ENCODE results near the gene GADD45B.

Gene GADD45B

DNA sequence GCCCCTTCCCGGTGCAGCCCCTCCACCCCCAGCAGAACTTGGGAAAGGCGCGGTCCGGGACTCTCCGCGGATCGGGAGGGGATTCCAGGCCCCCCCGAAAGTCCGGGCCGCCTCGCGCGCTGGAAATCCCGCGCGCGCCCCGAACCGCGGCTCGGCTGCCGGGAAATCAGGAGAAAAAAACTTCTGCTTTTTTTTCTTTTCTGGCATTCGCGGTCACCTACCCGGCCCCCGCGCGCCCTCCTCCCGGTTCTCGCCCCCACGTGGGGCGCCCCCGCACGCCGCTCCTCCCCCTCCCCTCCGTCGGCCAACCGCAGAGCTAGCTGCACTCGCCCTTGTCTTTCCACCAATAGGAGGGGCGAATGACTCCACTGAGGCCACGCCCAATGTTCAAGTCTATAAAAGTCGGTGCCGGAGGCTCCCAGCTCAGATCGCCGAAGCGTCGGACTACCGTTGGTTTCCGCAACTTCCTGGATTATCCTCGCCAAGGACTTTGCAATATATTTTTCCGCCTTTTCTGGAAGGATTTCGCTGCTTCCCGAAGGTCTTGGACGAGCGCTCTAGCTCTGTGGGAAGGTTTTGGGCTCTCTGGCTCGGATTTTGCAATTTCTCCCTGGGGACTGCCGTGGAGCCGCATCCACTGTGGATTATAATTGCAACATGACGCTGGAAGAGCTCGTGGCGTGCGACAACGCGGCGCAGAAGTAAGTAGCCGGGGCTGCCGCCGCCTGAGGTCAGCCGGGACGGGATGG is at the start of gene GADD45B:
GADD45B (plus strand) TSS at position 426 of the 749 bp plus-strand sequence; CDS start at position 658, 232 bp downstream.
- DNase-seq (ENCODE audit: low read depth in 2 of 2), result peak; percentile 95 to 97

DNA sequence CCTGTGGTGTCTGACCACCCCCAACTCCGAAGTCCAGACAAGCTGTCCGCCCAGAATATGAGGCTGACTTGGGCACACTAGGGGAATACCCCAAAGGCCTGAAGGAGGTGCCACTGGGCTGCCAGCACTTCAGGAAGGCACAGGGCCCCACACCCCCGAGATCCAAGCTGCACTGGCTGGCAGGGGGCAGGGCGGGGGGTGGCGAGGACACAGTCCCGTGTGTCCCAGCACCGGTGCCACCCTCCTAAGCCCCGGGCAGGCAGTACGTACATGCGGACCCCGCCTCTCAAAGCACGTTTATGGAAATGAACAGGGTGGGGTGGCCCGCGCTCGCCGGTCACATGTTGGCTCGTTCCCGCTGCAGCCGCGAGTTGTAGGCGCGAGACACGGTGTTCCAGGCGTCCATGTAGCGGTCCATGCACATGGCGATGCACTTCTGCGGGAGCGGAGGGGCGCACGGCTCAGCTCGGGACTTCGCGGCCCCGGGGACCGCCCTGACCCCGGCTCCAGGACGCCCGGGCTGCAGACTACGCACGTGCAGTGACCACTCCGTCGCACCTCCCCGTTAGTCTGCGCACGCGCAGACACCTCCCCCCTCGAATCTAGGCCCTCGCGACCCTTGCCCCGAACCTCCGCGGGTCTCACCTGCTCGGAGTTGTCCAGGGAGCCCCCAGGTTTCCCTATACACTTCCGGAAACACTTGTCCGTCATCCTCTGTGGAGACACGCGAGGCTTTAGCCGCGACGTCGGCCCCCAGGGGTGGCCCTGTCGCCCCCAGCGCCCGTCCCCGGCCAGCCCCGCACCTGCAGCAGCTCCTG is 49.1 kb upstream of the GADD45B start:
- peak in 1 of 2 donors; percentile 7 for DNase-seq (ENCODE audit: low read depth in 2 of 2)

- DNase-seq (ENCODE audit: low read depth in 2 of 2), result peak; percentile 90 to 91
These were observed 48.3 kb upstream of the GADD45B start, which contains the start of gene TIMM13 for GRCh38 chr19:2427429-2428320. Gene TIMM13, minus strand, starts transcription at chr19:2427586. Its CDS starts 53 bp downstream, at chr19:2427533.

DNA sequence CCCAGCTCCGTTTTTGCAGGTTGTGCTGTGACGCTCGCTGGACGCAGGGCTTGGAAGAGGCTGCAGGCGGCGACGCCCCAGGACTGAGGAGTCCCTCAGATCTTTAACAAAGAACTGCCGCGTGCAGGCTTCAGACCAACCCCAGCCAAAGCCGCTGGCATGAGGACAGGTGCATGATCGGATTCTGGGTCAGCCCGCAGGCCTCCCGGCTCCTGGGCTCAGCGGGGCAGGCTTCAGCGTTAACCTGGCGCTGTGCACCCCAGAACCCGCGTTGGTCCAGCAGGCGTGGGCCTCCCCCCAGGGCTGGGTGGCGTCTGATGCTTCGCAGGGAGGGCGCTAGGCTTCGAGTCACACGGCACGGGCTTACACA is 47.6 kb upstream of the GADD45B start:
- DNase-seq (ENCODE audit: low read depth in 2 of 2), result no peak

- DNase-seq (ENCODE audit: low read depth in 2 of 2), result no peak
These were observed 46.9 kb upstream of the GADD45B start for GRCh38 chr19:2428756-2429711.

GRCh38 chr19:2429917-2430535 is 45.9 kb upstream of the GADD45B start:
- no peak for DNase-seq (ENCODE audit: low read depth in 2 of 2)

GRCh38 chr19:2431318-2432055 is 44.4 kb upstream of the GADD45B start:
- DNase-seq (ENCODE audit: low read depth in 2 of 2), result no peak

GRCh38 chr19:2432131-2432848 is 43.6 kb upstream of the GADD45B start:
- no peak for DNase-seq (ENCODE audit: low read depth in 2 of 2)

DNA sequence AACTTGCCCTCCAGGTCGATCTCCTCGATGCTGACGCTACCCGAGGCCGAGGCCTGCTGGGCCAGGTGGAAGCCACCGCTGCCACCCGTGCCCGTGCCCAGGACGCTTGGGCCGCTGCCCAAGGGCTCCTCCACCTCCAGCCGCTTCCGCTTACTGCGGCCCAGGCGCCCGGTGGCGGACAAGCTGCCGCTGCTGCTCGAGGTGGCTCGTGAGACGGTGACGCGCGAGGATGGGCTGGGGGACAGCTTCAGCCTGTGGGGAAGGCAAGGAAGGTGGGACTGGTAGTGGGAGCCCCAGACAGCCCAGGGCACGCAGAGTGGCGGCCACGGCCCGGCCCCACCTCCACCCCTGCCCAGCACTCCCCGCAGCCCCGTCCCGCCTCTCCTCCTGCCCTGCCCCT is 42.1 kb upstream of the GADD45B start:
- DNase-seq (ENCODE audit: low read depth in 2 of 2), result no peak

GRCh38 chr19:2434267-2434666 is 41.7 kb upstream of the GADD45B start:
- no peak for DNase-seq (ENCODE audit: low read depth in 2 of 2)

DNA sequence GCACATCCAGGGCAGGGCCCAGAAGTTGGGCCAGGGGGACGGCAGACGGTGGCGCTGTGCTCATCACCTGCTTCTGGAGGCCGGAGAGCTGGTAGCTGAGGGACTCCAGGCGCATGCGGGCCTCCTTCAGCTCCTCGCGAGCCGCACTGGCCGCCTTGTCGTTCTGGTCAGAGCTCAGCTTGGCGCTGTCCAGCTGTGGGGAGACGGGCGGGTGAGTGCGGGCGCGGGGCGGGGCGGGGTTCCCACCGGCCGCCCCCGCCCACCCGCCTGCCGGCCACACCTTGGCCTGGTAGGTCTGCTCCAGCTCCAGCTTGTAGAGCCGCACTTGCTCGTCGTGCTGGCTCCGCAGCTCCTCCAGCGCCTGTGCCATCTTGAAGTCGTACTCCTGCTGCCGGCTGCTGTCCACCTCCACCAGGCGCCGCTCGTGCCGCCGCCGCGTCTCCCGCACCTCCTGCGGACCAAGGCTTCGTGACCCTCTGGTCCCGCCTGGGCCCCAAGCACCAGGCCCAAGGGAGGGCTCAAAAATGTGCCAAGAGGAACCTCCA is 41.1 kb upstream of the GADD45B start:
- DNase-seq (ENCODE audit: low read depth in 2 of 2), result no peak

DNA sequence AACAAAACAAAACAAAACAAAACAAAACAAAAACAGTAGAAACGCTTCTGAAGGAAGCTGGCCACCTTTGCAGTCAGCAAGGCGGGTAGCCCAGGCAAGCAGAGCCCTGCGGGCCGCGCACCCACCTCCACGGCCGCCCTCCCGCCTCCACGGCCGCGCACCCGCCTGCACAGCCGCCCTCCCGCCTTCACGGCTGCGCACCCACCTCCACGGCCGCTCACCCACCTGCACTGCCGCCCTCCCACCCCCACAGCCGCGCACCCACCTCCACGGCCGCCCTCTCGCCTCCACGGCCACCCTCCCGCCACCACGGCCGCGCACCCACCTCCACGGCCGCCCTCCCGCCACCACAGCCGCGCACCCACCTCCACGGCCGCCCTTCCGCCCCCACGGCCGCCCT is 39.5 kb upstream of the GADD45B start:
- DNase-seq (ENCODE audit: low read depth in 2 of 2), result no peak

DNA sequence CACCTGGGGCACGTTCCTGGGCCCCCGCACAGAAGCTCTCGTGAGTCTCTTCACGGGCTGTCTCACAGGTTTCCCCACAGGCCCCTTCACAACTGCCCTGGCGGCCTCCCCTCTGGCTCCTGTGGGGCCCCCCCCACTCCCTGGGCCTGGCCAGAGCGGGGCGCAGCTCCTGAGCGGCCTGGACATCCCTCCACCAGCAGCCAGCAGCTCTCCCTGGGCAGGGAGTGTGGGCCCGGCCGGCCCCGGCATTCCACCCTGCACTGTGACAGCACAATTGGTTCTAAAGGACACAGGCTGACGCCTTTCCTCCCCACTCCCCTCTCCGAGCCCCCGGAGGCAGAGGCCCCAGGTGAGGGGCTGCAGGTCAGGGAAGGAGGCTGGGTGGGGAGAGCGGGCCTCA is 39.0 kb upstream of the GADD45B start:
- no peak for DNase-seq (ENCODE audit: low read depth in 2 of 2)

DNA sequence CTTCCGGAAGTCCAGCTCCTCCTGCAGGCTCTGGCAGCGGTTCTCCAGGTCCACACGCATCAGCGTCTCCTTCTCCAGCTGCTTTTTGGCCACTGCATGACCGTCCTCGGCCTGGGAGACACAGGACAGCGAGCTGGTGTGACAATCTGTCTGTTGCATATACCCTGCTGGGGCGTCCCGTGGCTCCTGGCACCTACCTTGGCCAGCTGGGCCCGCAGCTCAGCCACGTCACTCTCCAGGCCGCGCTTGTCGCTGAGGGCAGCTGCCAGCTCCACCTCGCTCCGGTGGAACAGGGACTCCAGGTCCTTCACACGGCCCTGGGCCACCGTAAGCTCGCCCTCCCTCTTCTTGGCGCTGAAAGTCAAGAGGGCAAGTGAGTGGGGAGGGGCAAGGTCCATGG is 37.7 kb upstream of the GADD45B start:
- no peak for DNase-seq (ENCODE audit: low read depth in 2 of 2)

- DNase-seq (ENCODE audit: low read depth in 2 of 2), result no peak
These were observed 35.4 kb upstream of the GADD45B start for GRCh38 chr19:2440515-2440914.

- no peak for DNase-seq (ENCODE audit: low read depth in 2 of 2)
These were observed 34.7 kb upstream of the GADD45B start for GRCh38 chr19:2441096-2441752.

DNA sequence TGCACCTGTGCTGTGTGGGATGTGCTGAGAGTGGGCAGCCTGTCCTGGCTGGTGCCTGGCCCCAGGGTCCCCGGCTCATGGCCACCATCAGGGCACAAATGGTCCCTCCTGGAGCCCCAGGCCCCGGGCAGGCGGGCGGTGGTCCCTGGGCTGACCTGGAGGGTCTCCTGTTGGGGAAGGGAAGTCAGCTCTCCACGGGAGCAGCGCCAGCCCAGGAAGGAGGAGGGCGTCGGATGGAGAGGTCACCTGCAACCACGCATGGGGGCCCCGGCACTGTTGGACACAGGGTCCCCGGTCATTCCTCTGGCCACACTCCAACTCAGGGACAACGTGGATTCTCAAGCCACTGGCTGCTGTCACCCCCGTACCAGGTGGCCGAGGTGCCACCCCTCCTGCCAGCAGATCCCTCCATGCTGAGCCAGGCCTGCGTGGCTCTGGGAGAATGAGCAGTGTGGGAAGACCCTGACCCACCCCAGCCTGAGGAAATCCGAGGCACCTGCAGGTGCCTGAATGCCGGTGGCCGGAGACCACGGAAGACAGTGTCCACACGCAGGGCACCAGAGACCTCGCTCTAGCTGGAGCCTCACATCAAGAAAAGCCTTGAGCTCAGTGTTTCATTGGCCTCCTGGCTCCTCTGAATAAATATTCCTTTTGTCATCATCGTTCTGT is 32.7 kb upstream of the GADD45B start:
- no peak for DNase-seq (ENCODE audit: low read depth in 2 of 2)

DNA sequence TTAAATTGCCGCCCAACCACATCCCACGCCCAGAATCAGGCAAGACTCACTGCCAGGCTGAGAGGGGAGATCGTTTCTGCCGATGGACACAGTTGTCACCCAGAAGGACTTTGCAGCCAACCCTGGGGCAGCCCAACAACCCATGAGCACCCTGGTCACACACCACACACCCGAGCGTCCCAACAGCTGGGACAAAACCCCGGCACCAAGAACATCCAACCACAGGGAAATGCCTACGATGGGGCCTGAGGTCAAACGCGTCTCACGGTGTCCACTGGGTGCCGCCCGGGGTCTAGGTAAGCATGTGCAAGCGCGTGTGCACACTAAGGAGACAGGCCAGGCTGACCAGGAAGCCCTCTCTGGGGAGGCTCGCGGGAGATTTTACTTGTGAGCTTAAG is 32.1 kb upstream of the GADD45B start:
- no peak for DNase-seq (ENCODE audit: low read depth in 2 of 2)
